ENCODE data around the gene GNGT2.

DNA sequence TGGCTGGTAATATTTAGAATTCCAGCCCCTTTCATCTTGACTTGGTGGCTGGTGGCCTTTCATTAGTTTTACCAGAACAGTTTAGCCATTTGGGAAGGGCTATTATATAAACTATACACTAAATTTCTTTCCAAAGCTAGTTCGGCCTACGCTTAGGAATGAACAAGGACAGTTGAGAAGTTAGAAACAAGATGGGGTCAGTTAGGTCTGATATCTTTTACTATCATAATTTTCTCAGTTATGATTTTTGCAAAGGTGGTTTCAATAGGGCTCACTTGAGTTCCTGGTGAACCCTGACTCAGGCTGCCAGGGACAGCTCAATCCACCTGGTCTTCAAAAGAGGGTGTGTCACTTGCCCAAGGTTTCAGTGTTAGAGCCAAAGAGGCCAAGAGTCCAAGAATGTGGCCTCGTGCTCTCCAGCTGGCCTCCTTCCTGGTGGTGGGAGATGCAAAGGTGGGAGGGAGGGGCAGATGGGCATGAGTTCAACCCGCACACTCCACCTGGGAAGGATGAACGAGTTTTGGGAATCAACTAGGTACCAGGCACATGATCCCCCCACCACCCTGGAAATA is 24.2 kb upstream of the GNGT2 start:
- TF ChIP-seq, protein P1, sequence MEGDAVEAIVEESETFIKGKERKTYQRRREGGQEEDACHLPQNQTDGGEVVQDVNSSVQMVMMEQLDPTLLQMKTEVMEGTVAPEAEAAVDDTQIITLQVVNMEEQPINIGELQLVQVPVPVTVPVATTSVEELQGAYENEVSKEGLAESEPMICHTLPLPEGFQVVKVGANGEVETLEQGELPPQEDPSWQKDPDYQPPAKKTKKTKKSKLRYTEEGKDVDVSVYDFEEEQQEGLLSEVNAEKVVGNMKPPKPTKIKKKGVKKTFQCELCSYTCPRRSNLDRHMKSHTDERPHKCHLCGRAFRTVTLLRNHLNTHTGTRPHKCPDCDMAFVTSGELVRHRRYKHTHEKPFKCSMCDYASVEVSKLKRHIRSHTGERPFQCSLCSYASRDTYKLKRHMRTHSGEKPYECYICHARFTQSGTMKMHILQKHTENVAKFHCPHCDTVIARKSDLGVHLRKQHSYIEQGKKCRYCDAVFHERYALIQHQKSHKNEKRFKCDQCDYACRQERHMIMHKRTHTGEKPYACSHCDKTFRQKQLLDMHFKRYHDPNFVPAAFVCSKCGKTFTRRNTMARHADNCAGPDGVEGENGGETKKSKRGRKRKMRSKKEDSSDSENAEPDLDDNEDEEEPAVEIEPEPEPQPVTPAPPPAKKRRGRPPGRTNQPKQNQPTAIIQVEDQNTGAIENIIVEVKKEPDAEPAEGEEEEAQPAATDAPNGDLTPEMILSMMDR (conservative IDR thresholded peaks at IDR 0.05; ENCODE audit: low read depth, low read length), result no peak
- TF ChIP-seq EZH2phosphoT487 (IDR thresholded peaks at IDR 0.05; ENCODE audit: borderline replicate concordance, low read length), result no peak

All from PC-3 (cell line).